Suprapubic skin (tissue), 4 donors: Measurements from ENCODE around the gene HIVEP1. TPM values are rescaled to one million over a fixed set of nuclear protein-coding genes. Genes with fewer than 3 reads are reported as not detected.

Experiments
- DNase-seq, 2 donors: peaks; one replicate each; pipeline ENCODE4 v3.0.0-alpha.2; 2019; ENCODE audit warnings: low spot score in 2 of 2
- H3K27ac ChIP-seq: fragments of 200-600 bp; sonication (generic); one replicate; pipeline ENCODE4 v1.5.1; 2019
- H3K27me3 ChIP-seq: fragments of 200-600 bp; sonication (generic); one replicate; pipeline ENCODE4 v1.5.1; 2019
- H3K36me3 ChIP-seq: fragments of 200-600 bp; sonication (generic); one replicate; pipeline ENCODE4 v1.5.1; 2019
- H3K4me1 ChIP-seq: fragments of 200-600 bp; sonication (generic); one replicate; pipeline ENCODE4 v1.5.1; 2019
- H3K4me3 ChIP-seq: fragments of 200-600 bp; sonication (generic); one replicate; pipeline ENCODE4 v1.5.1; 2019; ENCODE audit warnings: mild to moderate bottlenecking
- H3K9me3 ChIP-seq: fragments of 200-600 bp; sonication (generic); one replicate; pipeline ENCODE4 v1.5.1; 2019
- EP300 ChIP-seq: sonication (generic); formaldehyde crosslinking; IDR thresholded peaks from one replicate; pipeline ENCODE4 v1.6.1; 2017; ENCODE audit warnings: antibody characterized with exemption
- POLR2A ChIP-seq, 2 donors: fragments of 450-650 bp; IDR thresholded peaks; one replicate each; pipeline ENCODE4 v1.6.1; 2017; ENCODE audit warnings: antibody characterized with exemption in 2 of 2, mild to moderate bottlenecking in 2 of 2, moderate library complexity in 2 of 2
- POLR2AphosphoS5 ChIP-seq, 3 donors: sonication (generic); formaldehyde crosslinking; IDR thresholded peaks; one replicate each; pipeline ENCODE4 v1.6.1; 2017; ENCODE audit warnings: antibody characterized with exemption in 3 of 3
- WGBS: methylation state at CpG from one replicate; pipeline ENCODE4 v1.1.5; 2018; 5-methylcytosine and 5-hydroxymethylcytosine counted together
- total RNA-seq, 4 donors: library from RNA; depleted of rRNA; stranded (reverse); fragments of >200 nt; gene quantifications; one replicate each; pipeline ENCODE4 v1.1.0, GENCODE V29; 2016
- TF ChIP-seq, protein P1 (sequence below), 2 donors: fragments of 200-600 bp in 1 of 2; fragments of 450-650 bp in 1 of 2; sonication (generic) in 1 of 2; IDR thresholded peaks; one replicate each; pipeline ENCODE4 v1.5.1; 2016 to 2019; ENCODE audit warnings: antibody characterized with exemption in 2 of 2, mild to moderate bottlenecking in 1 of 2, moderate library complexity in 1 of 2

The HIVEP1 gene
- total RNA-seq, 4 donors from 2014 or later: 37.9 to 48.4 (median 43.9) TPM

DNA sequence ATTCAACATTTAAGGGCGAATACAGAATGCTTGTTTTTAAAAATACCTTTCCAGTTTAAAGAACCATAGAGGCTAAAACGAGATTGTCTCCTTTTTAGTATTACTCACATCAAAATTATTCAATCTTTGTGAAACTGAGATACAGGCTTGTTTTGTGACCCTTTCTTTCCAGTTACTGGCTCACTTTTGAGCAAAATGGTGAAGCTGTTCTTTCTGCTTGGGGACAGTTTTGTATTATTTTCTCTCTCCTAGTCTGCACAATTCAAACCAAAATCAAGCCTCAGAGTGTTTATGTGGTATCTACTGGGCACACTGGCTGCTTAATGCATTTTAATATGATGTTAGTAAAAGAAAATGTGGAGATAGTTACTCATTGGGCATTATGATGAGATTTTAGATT is 36.5 kb downstream of the HIVEP1 start:
- H3K4me3 ChIP-seq: no peak overlapping the region
- H3K9me3 ChIP-seq: no peaks in the 10 kb centered on the region
- H3K27ac ChIP-seq: no peak overlapping the region
- no peaks in the 10 kb centered on the region for H3K36me3 ChIP-seq
- TF ChIP-seq, protein P1, sequence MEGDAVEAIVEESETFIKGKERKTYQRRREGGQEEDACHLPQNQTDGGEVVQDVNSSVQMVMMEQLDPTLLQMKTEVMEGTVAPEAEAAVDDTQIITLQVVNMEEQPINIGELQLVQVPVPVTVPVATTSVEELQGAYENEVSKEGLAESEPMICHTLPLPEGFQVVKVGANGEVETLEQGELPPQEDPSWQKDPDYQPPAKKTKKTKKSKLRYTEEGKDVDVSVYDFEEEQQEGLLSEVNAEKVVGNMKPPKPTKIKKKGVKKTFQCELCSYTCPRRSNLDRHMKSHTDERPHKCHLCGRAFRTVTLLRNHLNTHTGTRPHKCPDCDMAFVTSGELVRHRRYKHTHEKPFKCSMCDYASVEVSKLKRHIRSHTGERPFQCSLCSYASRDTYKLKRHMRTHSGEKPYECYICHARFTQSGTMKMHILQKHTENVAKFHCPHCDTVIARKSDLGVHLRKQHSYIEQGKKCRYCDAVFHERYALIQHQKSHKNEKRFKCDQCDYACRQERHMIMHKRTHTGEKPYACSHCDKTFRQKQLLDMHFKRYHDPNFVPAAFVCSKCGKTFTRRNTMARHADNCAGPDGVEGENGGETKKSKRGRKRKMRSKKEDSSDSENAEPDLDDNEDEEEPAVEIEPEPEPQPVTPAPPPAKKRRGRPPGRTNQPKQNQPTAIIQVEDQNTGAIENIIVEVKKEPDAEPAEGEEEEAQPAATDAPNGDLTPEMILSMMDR (IDR thresholded peaks at IDR 0.05): no peak
- TF ChIP-seq POLR2AphosphoS5 (IDR thresholded peaks at IDR 0.05) (no peak), POLR2A (IDR thresholded peaks at IDR 0.05) (no peak), EP300 (no peak)
- no peak for DNase-seq
- 75% methylated on average over 2 of the region's 2 CpGs for WGBS
- H3K4me1 ChIP-seq: peaks cover 16% of the 10 kb centered on the region
- H3K27me3 ChIP-seq: no peaks in the 10 kb centered on the region

DNA sequence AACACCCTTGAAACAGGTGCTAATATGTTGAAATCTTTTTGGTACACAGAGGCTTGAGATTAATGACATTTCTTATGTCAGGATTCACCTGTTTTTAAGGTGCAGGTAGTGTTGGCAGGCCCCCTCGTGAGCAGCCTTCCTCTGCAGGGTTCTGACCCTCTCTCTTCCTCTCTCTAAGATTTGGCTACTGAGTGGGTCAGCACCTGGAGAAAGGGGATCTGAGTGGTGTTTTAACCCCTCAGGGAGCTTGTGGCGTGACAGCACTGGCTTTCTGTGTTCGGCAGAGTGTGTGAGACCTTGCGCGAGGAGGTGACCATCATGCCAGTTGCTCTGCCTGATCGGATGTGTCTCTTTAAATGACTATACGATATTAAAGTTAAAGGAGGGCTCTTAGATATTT is 37.1 kb downstream of the HIVEP1 start:
- WGBS: 82% methylated on average over 7 of the region's 7 CpGs
- DNase-seq: no peak
- H3K4me1 ChIP-seq: peaks cover 16% of the 10 kb centered on the region
- H3K4me3 ChIP-seq: no peak overlapping the region
- TF ChIP-seq, protein P1 (IDR thresholded peaks at IDR 0.05): no peak
- TF ChIP-seq POLR2A (IDR thresholded peaks at IDR 0.05) (no peak), POLR2AphosphoS5 (IDR thresholded peaks at IDR 0.05) (no peak), EP300 (no peak)
- no peaks in the 10 kb centered on the region for H3K36me3 ChIP-seq
- no peak overlapping the region for H3K27ac ChIP-seq
- no peaks in the 10 kb centered on the region for H3K27me3 ChIP-seq
- no peaks in the 10 kb centered on the region for H3K9me3 ChIP-seq

DNA sequence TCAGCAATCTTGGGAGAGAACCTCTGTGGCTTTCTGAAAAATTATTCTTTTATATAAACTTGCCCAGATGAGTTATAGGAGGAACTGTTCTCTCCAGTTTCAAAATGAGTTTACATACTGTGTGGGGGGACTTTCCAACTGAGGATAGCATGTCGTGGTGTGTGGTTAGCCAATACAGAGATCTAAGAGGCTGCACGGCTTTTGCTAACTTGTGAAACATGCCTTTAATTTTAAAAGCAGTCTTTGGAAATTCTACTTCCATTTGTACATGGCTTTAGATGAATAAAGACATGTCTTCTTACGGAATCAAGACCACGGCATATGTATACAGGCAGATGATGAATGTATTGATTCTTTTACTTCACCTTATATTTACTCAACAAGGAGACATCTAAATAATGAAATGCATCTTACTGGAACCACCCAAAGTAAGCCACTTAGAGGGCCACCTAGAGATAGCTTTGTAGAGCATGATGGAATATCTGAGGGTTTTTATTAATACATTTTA is 39.8 kb downstream of the HIVEP1 start:
- H3K27ac ChIP-seq: no peak overlapping the region
- WGBS: 72% methylated on average over 4 of the region's 4 CpGs
- H3K4me3 ChIP-seq: no peak overlapping the region
- no peaks in the 10 kb centered on the region for H3K9me3 ChIP-seq
- DNase-seq: no peak
- TF ChIP-seq EP300 (no peak), POLR2AphosphoS5 (IDR thresholded peaks at IDR 0.05) (no peak), POLR2A (IDR thresholded peaks at IDR 0.05) (no peak)
- TF ChIP-seq, protein P1 (IDR thresholded peaks at IDR 0.05): no peak
- H3K27me3 ChIP-seq: no peaks in the 10 kb centered on the region
- H3K36me3 ChIP-seq: no peaks in the 10 kb centered on the region
- peaks cover 3% of the 10 kb centered on the region for H3K4me1 ChIP-seq

DNA sequence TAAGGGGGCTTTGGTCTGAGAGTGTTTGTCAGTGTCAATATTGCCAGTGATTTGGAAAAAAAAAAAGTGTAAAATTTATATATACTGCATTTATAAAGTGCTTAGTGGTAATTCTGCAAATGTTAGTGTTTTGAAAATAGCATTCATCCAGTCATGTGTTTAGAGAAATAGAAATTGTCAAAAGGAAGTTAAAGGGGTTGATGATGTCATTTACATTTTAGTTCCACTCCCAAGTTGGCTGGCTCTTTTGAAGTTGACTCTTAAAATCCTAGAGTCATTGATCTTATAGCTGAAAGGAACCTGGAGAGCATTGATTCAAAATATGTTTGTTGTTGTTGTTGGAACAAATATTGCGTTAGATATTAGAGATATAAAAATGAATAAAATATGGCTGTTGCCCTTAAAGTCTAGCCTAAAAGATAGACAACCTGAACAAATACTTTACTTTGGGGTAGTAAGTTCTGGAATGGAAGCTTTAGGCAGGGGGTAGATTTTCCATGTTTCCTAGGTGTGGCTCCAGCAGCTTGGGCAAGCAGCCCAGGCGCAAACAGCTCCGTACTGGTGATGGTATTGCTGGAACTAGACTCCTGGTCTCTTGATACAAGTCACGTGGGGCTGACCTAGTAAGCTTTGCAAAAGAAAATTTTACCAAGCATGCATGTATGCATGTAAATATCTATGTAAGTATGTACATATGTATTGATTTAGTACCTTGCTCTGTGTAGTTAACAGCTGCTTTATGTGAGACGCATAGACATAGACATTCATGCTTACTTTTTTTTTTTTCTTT is 46.3 kb downstream of the HIVEP1 start:
- no peak for DNase-seq
- Histone ChIP-seq H3K27ac (no peak overlapping the region), H3K4me3 (no peak overlapping the region), H3K36me3 (no peaks in the 10 kb centered on the region), H3K4me1 (peaks cover 16% of the 10 kb centered on the region), H3K27me3 (no peaks in the 10 kb centered on the region), H3K9me3 (no peaks in the 10 kb centered on the region)
- WGBS: 55% methylated on average over 5 of the region's 5 CpGs
- no peak for TF ChIP-seq POLR2AphosphoS5 (IDR thresholded peaks at IDR 0.05)
- no peak for TF ChIP-seq EP300
- TF ChIP-seq, protein P1 (IDR thresholded peaks at IDR 0.05): no peak
- no peak for TF ChIP-seq POLR2A (IDR thresholded peaks at IDR 0.05)

DNA sequence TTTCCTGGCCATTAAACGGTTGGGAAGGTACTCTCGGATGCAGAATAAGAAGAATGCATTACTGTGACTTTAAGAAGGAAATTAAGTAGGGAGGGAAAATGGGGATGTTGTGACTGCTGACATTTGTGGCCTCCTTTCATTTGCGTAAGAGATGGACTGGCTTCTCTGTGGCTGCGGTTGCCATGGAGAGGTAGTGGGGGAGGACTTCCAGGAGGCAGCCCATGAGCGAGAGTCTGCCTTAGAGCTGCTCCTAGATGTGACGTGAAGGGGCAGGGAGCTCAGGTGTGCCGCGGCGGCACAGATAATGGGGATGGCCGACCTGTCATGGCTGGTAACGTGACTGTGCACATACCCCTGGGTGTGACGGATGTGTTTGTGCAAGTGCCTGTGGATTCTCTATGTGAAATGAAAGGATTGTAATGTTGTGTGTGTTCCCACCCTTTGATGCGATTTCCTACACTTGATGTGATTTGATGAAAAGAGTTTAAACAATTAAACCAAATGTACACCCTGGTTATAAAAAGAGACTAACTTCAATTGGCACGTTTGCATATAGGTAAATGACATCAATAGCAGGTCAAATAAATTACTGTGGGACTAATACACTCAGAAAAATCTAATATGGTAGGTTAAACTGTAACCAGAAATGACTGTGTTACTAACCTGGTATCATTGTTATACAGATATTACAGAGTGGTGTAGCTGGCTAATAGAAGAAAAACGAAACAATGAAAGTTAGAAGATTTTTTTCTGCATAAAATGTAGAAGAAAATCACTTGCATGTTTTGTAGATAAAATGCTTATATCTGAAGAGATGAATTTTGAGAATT is 48.9 kb downstream of the HIVEP1 start:
- no peak overlapping the region for H3K27ac ChIP-seq
- DNase-seq: peak in 1 of 2 donors; percentile 79
- no peaks in the 10 kb centered on the region for H3K9me3 ChIP-seq
- TF ChIP-seq, protein P1 (IDR thresholded peaks at IDR 0.05): no peak
- peak in 1 of 3 donors; percentile 16 for TF ChIP-seq POLR2AphosphoS5 (IDR thresholded peaks at IDR 0.05)
- H3K27me3 ChIP-seq: no peaks in the 10 kb centered on the region
- H3K4me1 ChIP-seq: peaks cover 19% of the 10 kb centered on the region
- peak overlapping the region; percentile 9 for H3K4me3 ChIP-seq
- 38% methylated on average over 15 of the region's 15 CpGs for WGBS
- H3K36me3 ChIP-seq: no peaks in the 10 kb centered on the region
